ENCODE results near the gene CCM2.

The CCM2 gene

DNA sequence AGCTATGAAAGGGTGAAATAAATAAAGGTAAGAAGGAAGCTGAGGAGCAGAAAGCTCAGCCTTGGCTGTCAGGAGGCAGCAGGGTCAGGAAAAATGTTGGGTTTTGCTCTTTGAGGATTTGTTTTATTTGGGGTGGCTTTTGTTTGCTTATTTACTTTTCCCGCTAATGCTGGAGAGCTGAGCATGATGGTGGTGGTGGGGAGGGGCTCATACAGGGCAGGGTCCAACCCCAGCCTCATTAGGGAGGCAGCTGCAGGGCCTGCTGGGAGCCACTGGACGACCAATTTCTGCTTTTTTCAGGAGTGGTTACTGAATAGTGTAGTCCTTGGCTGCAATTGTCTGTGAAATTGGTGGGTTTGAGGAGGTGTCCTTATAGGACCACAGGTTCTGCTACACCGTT is 36.3 kb downstream of the CCM2 start:
- TF ChIP-seq CTCF (IDR thresholded peaks at IDR 0.05; ENCODE audit: poor library complexity, severe bottlenecking), result no peak
- ATAC-seq (ENCODE audit: low read depth), result no peak
- no peak overlapping the region for H3K4me3 ChIP-seq (ENCODE audit: severe bottlenecking)

DNA sequence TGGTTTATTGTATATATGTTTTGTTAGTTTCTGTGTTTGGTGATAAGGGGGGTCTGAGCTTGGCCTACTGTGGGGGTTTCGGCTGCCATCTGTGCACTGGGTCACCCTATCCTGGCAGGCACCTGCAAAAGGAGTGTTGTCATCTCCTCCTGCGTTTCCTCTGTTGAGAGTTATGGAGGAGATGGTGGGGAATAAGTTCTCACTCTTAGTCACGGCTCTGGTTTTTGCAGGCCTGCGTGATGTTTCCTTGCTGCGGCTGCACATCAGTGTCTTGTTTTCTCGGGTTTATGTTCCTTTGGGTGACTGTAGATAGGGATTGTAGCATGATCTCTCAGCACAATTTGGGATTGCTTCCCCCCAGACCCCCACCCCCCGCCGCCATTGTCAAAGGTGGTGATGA is 36.8 kb downstream of the CCM2 start:
- H3K9me3 ChIP-seq (ENCODE audit: severe bottlenecking), result no peaks in the 10 kb centered on the region
- H3K36me3 ChIP-seq (ENCODE audit: low read depth), result peaks cover 40% of the 10 kb centered on the region
- no peak overlapping the region for H3K27ac ChIP-seq (ENCODE audit: poor library complexity, severe bottlenecking)
- H3K4me1 ChIP-seq (ENCODE audit: insufficient read depth, poor library complexity, severe bottlenecking), result peaks cover 20% of the 10 kb centered on the region
- no peak for TF ChIP-seq CTCF (IDR thresholded peaks at IDR 0.05; ENCODE audit: poor library complexity, severe bottlenecking)
- H3K27me3 ChIP-seq (ENCODE audit: insufficient read depth, poor library complexity, severe bottlenecking), result no peaks in the 10 kb centered on the region
- ATAC-seq (ENCODE audit: low read depth) (no peak), DNase-seq (ENCODE audit: low spot score) (no peak)
- H3K4me3 ChIP-seq (ENCODE audit: severe bottlenecking), result no peak overlapping the region

More for the DNA sequence above, 36.3 kb downstream of the CCM2 start:
- Histone ChIP-seq H3K27ac (ENCODE audit: poor library complexity, severe bottlenecking) (no peak overlapping the region), H3K36me3 (ENCODE audit: low read depth) (peaks cover 35% of the 10 kb centered on the region), H3K27me3 (ENCODE audit: insufficient read depth, poor library complexity, severe bottlenecking) (no peaks in the 10 kb centered on the region), H3K9me3 (ENCODE audit: severe bottlenecking) (no peaks in the 10 kb centered on the region), H3K4me1 (ENCODE audit: insufficient read depth, poor library complexity, severe bottlenecking) (peaks cover 20% of the 10 kb centered on the region)
- no peak for DNase-seq (ENCODE audit: low spot score)

DNA sequence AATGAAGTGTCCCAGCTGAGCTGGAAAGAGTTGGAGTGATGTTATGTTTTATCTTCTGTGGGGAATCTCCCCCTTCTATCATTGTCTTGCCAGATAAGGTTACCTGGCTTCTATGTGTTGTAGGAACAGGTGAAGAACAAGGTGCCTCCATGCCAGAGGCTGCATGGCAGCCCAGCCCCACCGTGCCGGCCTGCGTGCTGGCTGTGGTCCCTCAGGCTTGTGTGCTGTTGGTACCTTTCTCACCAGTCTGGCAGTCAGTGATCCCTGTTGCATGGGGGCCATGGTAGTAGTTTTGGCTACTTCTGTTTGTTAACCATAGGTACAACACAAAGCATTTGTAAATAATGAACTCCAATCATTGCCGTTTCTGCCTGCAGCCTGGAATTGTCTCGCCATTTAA is 37.9 kb downstream of the CCM2 start:
- peaks cover 41% of the 10 kb centered on the region for H3K36me3 ChIP-seq (ENCODE audit: low read depth)
- no peak overlapping the region for H3K4me3 ChIP-seq (ENCODE audit: severe bottlenecking)
- no peaks in the 10 kb centered on the region for H3K27me3 ChIP-seq (ENCODE audit: insufficient read depth, poor library complexity, severe bottlenecking)
- no peak for TF ChIP-seq CTCF (IDR thresholded peaks at IDR 0.05; ENCODE audit: poor library complexity, severe bottlenecking)
- DNase-seq (ENCODE audit: low spot score) (no peak), ATAC-seq (ENCODE audit: low read depth) (no peak)
- no peaks in the 10 kb centered on the region for H3K9me3 ChIP-seq (ENCODE audit: severe bottlenecking)
- H3K4me1 ChIP-seq (ENCODE audit: insufficient read depth, poor library complexity, severe bottlenecking), result peaks cover 20% of the 10 kb centered on the region
- no peak overlapping the region for H3K27ac ChIP-seq (ENCODE audit: poor library complexity, severe bottlenecking)

- ATAC-seq (ENCODE audit: low read depth), result no peak
- H3K4me3 ChIP-seq (ENCODE audit: severe bottlenecking), result no peak overlapping the region
- no peak for TF ChIP-seq CTCF (IDR thresholded peaks at IDR 0.05; ENCODE audit: poor library complexity, severe bottlenecking)
- no peak for DNase-seq (ENCODE audit: low spot score)
- no peaks in the 10 kb centered on the region for H3K27me3 ChIP-seq (ENCODE audit: insufficient read depth, poor library complexity, severe bottlenecking)
- no peaks in the 10 kb centered on the region for H3K9me3 ChIP-seq (ENCODE audit: severe bottlenecking)
- H3K4me1 ChIP-seq (ENCODE audit: insufficient read depth, poor library complexity, severe bottlenecking), result peaks cover 8% of the 10 kb centered on the region
- H3K36me3 ChIP-seq (ENCODE audit: low read depth), result peaks cover 41% of the 10 kb centered on the region
- no peak overlapping the region for H3K27ac ChIP-seq (ENCODE audit: poor library complexity, severe bottlenecking)
These were observed 39.1 kb downstream of the CCM2 start for GRCh38 chr7:45039106-45039505.

DNA sequence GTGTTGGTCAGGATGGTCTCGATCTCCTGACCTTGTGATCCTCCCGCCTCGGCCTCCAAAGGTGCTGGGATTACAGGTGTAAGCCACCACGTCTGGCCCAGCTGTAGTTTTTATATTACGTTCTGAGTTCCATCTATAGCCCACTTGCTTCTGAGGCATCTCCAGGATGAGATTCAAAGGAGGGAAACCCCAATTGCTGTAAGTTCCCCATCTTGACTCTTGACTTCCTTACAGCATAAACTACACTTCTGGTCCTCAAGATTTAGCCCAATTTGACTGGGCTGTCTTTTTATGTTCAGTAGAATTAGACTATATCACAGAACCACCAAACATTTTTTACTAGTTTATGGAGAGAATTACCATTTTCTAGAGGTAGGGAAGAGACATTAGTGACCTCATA is 44.3 kb downstream of the CCM2 start:
- no peaks in the 10 kb centered on the region for H3K9me3 ChIP-seq (ENCODE audit: severe bottlenecking)
- peaks cover 47% of the 10 kb centered on the region for H3K36me3 ChIP-seq (ENCODE audit: low read depth)
- ATAC-seq (ENCODE audit: low read depth) (no peak), DNase-seq (ENCODE audit: low spot score) (no peak)
- no peak for TF ChIP-seq CTCF (IDR thresholded peaks at IDR 0.05; ENCODE audit: poor library complexity, severe bottlenecking)
- no peak overlapping the region for H3K27ac ChIP-seq (ENCODE audit: poor library complexity, severe bottlenecking)
- no peaks in the 10 kb centered on the region for H3K4me1 ChIP-seq (ENCODE audit: insufficient read depth, poor library complexity, severe bottlenecking)
- no peak overlapping the region for H3K4me3 ChIP-seq (ENCODE audit: severe bottlenecking)
- no peaks in the 10 kb centered on the region for H3K27me3 ChIP-seq (ENCODE audit: insufficient read depth, poor library complexity, severe bottlenecking)

Data from RWPE2 (cell line).